Stimulated activated CD8-positive, alpha-beta memory T cell treated with anti-CD3 and anti-CD28 coated beads, Interleukin-15, amount 100 ng/mL, for 4 hours (primary cell): ENCODE measurements around the gene UST.
"Not testable (repeated sequence)": the region's sequence is repeated elsewhere in the genome, so short reads cannot be mapped to it uniquely, and the experiment has no call there.

Experiments used
- DNase-seq, 2 donors: peaks; one replicate each; pipeline ENCODE4 v3.0.0-alpha.2; 2020; ENCODE audit warnings: low read depth in 2 of 2

The UST gene

GRCh38 chr6:148973538-148974208 lies 226.8 kb downstream of the UST start:
- DNase-seq = no peak

GRCh38 chr6:148974351-148974750 lies 227.5 kb downstream of the UST start:
- DNase-seq = no peak

- not testable (repeated sequence) for DNase-seq
Observed at GRCh38 chr6:148978298-148978697, 231.5 kb downstream of the UST start.

GRCh38 chr6:148979014-148979901 lies 232.4 kb downstream of the UST start:
- no peak for DNase-seq

- no peak for DNase-seq
Observed at GRCh38 chr6:148980234-148980633, 233.4 kb downstream of the UST start.

GRCh38 chr6:148981515-148981914 lies 234.7 kb downstream of the UST start:
- DNase-seq = no peak

GRCh38 chr6:148983101-148983761 lies 236.4 kb downstream of the UST start:
- DNase-seq = no peak

GRCh38 chr6:148983966-148984365 lies 237.1 kb downstream of the UST start:
- no peak for DNase-seq

GRCh38 chr6:148984531-148985056 lies 237.8 kb downstream of the UST start:
- DNase-seq = no peak

- no peak for DNase-seq
Observed at GRCh38 chr6:148985499-148985898, 238.7 kb downstream of the UST start.

- no peak for DNase-seq
Observed at GRCh38 chr6:148986608-148987007, 239.8 kb downstream of the UST start.

- no peak for DNase-seq
Observed at GRCh38 chr6:148987982-148988381, 241.2 kb downstream of the UST start.

GRCh38 chr6:148989585-148989984 lies 242.8 kb downstream of the UST start:
- DNase-seq = no peak

- DNase-seq = no peak
Observed at GRCh38 chr6:148990403-148990802, 243.6 kb downstream of the UST start.

- DNase-seq = no peak
Observed at GRCh38 chr6:148996815-148997214, 250.0 kb downstream of the UST start.

GRCh38 chr6:148997865-148998264 lies 251.0 kb downstream of the UST start:
- no peak for DNase-seq

GRCh38 chr6:148998704-148999103 lies 251.9 kb downstream of the UST start:
- no peak for DNase-seq

- DNase-seq = no peak
Observed at GRCh38 chr6:148999501-148999900, 252.7 kb downstream of the UST start.

- no peak for DNase-seq
Observed at GRCh38 chr6:148999929-149000468, 253.2 kb downstream of the UST start.

GRCh38 chr6:149001422-149001821 lies 254.6 kb downstream of the UST start:
- DNase-seq = no peak

- no peak for DNase-seq
Observed at GRCh38 chr6:149003560-149003959, 256.7 kb downstream of the UST start.

GRCh38 chr6:149004664-149005063 lies 257.8 kb downstream of the UST start:
- DNase-seq = no peak
